Kasumi-1 (cell line): ENCODE results near the gene PCDHGA6.
"Not testable (repeated sequence)": the region's sequence is repeated elsewhere in the genome, so short reads cannot be mapped to it uniquely, and the experiment has no call there.

Source experiments
- DNase-seq, 2 experiments: peaks; one replicate each; lab custom pipeline; 2025; lab: John Stamatoyannopoulos, UW

PCDHGA6 gene

GRCh38 chr5:141393267-141393666, 19.6 kb downstream of the PCDHGA6 start:
- no peak for DNase-seq

DNA sequence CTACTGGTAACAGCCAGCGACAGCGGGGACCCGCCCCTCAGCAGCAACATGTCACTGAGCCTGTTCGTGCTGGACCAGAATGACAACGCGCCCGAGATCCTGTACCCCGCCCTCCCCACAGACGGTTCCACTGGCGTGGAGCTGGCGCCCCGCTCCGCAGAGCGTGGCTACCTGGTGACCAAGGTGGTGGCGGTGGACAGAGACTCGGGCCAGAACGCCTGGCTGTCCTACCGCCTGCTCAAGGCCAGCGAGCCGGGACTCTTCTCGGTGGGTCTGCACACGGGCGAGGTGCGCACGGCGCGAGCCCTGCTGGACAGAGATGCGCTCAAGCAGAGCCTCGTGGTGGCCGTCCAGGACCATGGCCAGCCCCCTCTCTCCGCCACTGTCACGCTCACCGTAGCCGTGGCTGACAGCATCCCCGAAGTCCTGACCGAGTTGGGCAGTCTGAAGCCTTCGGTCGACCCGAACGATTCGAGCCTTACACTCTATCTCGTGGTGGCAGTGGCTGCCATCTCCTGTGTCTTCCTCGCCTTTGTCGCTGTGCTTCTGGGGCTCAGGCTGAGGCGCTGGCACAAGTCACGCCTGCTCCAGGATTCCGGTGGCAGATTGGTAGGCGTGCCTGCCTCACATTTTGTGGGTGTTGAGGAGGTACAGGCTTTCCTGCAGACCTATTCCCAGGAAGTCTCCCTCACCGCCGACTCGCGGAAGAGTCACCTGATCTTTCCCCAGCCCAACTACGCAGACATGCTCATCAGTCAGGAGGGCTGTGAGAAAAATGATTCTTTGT, 20.9 kb downstream of the PCDHGA6 start:
- not testable (repeated sequence) for DNase-seq

GRCh38 chr5:141397756-141398551, 24.3 kb downstream of the PCDHGA6 start, which contains the start of gene PCDHGB5:
PCDHGB5 (plus strand) TSS chr5:141397947; CDS start chr5:141398128, 181 bp downstream.
- DNase-seq = not testable (repeated sequence)

DNA sequence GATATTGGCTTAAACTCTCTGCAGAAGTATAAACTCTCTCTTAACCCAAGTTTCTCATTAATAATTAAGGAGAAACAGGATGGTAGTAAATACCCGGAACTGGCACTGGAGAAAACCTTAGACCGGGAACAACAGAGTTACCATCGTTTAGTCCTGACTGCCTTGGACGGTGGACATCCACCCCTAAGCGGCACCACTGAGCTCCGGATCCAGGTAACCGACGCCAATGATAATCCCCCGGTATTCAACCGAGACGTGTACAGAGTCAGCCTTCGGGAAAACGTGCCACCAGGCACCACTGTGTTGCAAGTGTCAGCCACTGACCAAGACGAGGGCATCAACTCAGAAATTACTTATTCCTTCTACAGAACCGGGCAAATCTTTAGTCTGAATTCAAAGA, 24.9 kb downstream of the PCDHGA6 start:
- DNase-seq = no peak

GRCh38 chr5:141399555-141400258, 26.0 kb downstream of the PCDHGA6 start:
- DNase-seq = no peak

GRCh38 chr5:141402553-141403243, 29.0 kb downstream of the PCDHGA6 start, which contains the start of gene PCDHGA9:
PCDHGA9 (plus strand) TSS chr5:141402778; CDS start chr5:141402953, 175 bp downstream.
- no peak for DNase-seq

- no peak for DNase-seq
Observed at GRCh38 chr5:141403387-141403786, 29.7 kb downstream of the PCDHGA6 start.

GRCh38 chr5:141407790-141408505, 34.3 kb downstream of the PCDHGA6 start, which contains the start of gene PCDHGB6:
PCDHGB6 (plus strand) TSS chr5:141408021; CDS start chr5:141408203, 182 bp downstream.
- not testable (repeated sequence) for DNase-seq

- DNase-seq = no peak
Observed at GRCh38 chr5:141409598-141410306, 36.1 kb downstream of the PCDHGA6 start.

DNA sequence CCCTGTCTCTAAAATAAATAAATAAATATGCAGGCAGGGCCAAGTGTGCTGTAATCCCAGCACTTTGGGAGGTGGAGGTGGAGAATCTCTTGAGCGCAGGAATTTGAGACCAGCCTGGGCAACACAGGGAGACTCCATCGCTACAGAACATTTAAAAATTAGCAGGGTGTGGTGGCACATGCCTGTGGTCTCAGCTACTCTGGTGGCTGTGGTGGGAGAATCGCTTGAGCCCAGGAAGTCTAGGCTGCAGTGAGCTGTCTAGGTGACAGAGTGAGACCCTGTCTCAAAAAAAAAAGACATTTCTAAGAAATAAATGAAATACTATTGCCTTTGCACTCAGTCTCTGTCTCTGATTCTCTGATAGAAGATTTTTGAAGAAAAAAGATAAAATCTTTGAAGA, 37.9 kb downstream of the PCDHGA6 start:
- no peak for DNase-seq

GRCh38 chr5:141412854-141413539, 39.3 kb downstream of the PCDHGA6 start, which contains the start of gene PCDHGA10:
PCDHGA10 (plus strand) TSS chr5:141412987; CDS start chr5:141413176, 189 bp downstream.
- DNase-seq = peak; percentile 83 to 88

DNA sequence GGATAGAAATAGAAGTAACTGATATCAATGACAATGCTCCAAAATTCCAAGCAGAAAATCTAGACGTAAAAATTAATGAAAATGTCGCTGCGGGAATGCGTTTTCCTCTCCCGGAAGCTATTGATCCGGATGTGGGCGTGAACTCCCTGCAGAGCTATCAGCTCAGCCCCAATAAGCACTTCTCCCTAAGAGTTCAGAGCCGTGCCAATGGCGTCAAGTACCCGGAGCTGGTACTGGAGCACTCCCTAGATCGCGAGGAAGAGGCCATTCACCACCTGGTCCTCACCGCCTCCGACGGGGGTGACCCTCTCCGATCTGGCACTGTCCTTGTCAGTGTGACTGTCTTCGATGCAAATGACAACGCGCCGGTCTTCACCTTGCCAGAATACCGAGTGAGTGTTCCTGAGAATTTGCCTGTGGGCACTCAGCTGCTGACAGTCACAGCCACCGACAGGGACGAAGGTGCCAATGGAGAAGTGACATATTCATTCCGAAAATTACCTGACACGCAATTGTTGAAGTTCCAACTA, 39.9 kb downstream of the PCDHGA6 start:
- DNase-seq = peak in 1 of 2 experiments; percentile 9

DNA sequence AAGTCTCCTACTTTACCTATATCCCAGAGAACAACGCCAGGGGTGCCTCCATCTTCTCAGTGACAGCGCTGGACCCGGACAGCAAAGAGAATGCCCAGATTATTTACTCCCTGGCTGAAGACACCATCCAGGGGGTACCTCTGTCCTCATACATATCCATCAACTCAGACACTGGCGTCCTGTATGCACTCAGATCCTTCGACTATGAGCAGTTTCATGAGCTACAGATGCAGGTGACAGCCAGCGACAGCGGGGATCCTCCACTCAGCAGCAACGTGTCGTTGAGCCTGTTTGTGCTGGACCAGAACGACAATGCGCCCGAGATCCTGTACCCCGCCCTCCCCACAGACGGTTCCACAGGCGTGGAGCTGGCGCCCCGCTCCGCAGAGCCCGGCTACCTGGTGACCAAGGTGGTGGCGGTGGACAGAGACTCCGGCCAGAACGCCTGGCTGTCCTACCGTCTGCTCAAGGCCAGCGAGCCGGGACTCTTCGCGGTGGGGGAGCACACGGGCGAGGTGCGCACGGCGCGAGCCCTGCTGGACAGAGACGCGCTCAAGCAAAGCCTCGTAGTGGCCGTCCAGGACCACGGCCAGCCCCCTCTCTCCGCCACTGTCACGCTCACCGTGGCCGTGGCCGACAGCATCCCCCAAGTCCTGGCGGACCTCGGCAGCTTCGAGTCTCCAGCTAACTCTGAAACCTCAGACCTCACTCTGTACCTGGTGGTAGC, 41.0 kb downstream of the PCDHGA6 start:
- DNase-seq = not testable (repeated sequence)

DNA sequence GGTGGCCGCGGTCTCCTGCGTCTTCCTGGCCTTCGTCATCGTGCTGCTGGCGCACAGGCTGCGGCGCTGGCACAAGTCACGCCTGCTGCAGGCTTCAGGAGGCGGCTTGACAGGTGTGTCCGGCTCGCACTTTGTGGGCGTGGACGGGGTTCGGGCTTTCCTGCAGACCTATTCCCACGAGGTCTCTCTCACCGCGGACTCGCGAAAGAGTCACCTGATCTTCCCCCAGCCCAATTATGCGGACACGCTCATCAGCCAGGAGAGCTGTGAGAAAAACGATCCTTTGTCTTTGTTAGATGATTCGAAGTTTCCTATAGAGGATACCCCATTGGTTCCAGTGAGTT, 41.6 kb downstream of the PCDHGA6 start:
- not testable (repeated sequence) for DNase-seq

DNA sequence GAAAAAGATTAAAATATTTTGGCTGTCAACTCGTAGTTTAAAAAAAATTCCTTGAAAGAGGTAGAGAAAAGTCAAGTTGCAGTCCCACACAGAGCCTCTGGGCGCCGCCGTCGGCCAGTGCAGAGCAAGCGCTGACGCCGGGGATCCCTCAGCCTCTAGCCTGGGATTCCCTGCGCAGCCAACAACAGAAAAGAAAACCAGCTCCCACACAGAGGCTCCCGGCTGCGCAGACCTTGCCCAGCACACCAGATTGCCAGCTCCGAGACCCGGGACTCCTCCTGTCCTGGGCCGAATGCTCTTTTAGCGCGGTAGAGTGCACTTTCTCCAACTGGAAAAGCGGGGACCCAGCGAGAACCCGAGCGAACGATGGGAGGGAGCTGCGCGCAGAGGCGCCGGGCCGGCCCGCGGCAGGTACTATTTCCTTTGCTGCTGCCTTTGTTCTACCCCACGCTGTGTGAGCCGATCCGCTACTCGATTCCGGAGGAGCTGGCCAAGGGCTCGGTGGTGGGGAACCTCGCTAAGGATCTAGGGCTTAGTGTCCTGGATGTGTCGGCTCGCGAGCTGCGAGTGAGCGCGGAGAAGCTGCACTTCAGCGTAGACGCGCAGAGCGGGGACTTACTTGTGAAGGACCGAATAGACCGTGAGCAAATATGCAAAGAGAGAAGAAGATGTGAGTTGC, 43.9 kb downstream of the PCDHGA6 start, which contains the start of gene PCDHGB7:
TSS of gene PCDHGB7 (plus strand) at position 184 of the 679 bp plus-strand sequence. CDS start at position 367, 183 bp downstream.
- DNase-seq = not testable (repeated sequence)

GRCh38 chr5:141419074-141419880, 45.6 kb downstream of the PCDHGA6 start:
- no peak for DNase-seq
